ENCODE results near the gene CCL20.
"Not testable (repeated sequence)": the region's sequence is repeated elsewhere in the genome, so short reads cannot be mapped to it uniquely, and the experiment has no call there.

CCL20 gene

DNA sequence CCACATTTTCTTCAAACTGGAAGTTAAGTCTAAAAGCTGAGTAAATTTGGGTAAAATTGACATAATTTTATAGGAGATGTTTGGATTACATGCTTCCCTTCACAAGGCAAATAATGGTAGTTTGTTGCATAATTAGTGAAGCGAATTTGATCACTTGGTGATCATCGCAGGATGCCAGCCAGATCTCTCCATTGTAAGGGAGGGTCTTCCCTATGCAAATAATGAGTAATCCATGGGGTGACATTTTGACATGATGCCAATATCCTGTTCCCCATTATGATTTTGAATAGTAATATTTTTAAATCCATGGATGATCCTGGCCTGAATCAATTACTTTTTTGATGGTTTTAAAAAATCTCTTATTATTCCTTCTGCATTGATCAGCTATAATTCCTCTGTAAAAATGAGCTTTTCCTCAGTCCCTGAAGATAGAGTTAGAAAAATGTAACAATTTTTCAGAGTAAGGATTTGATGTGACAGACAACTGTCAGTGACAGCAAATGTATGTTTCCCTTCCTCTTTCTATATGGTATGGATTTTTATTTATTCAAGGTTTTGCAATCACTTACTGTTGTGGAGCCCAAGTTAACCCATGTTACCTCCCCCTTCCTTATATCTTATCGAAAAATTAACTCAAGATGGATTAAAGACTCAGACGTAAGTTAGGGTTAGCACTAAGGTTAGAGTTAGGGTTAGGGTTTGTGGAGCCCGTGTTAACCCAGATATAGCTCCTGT, 21.4 kb downstream of the CCL20 start:
- no peak for DNase-seq

DNA sequence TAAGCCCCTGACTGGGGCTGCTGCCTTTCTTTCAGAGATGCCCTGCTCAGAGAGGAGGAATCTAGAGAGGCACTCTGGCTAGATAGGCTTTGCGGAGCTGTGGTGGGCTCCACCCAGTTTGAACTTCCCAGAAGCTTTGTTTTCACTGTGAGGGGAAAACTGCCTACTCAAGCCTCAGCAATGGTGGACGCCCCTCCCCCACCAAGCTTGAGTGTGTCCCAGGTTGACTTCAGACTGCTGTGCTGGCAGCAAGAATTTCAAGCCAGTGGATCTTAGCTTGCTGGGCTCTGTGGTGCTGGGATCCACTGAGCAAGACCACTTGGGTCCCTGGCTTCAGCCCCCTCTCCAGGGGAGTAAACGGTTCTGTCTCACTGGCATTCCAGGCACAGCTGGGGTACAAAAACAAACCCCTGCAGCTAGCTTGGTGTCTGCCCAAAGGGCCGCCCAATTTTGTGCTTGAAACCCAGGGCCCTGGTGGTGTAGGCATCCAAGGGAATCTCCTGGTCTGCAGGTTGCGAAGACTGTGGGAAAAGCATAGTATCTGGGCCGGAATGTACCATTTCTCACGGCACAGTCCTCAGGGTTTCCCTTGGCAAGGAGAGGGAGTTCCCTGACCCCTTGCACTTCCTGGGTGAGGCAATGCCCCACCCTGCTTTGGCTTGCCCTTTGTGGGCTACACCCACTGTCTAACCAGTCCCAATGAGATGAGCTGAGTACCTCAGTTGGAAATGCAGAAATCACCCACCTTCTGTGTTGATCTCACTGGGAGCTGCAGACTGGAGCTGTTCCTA, 25.9 kb downstream of the CCL20 start:
- DNase-seq = not testable (repeated sequence)

DNA sequence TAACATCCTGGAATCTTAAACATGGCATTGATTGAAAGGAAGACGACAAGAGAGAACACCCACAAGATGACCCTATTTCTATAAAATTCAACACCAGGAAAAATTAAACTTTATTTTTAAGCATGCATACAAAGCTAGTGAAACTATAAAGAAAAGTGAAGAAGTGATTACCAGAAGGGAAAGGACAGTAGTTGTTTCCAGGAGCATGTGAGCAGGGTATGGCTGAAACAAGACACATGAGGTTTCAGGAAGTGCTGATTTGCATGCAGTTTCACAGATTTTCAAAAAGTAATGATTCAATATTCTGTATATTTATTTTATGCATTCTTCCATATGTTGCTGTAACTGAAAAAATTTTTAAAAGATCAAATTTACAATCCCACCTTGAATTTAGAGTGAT, 33.2 kb downstream of the CCL20 start:
- DNase-seq = no peak

DNA sequence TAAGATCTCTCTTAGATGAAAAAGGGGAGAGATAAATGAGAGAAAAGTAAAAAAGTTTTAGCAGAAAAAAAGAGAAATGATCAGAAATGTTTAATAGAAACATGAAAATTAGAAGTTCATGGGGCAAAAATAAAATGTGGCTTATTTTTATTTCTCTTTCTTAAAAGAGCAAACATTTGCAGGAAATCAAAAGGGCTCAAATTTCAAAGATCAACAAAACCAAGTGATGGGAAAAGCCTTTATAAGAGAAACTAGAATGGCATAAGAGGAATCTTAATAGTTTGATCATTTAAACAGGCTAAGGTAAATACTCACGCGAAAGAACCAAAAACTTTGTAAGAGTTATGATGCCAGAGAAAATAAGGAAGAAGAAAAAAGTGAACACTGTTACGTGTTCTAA, 34.5 kb downstream of the CCL20 start:
- no peak for DNase-seq

DNA sequence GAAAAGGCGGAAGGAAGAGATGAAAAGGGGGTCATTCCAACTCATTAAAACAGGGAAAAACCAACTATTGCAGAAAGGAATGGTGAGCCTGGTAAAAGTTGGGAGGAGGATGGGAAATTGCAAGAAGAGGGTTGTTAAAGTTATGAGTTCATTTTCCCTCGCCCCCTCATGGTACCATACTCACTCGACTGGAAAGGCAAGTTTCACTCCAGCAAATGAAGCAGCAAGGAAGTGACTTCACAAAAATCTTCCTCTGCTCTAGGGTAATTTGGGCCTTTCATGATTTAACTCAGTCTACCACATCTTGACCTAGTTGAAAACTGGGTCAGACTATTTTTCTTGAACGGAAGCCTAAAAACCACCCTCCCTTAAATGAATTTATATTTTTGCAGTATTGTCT, 34.9 kb downstream of the CCL20 start:
- DNase-seq = no peak

DNA sequence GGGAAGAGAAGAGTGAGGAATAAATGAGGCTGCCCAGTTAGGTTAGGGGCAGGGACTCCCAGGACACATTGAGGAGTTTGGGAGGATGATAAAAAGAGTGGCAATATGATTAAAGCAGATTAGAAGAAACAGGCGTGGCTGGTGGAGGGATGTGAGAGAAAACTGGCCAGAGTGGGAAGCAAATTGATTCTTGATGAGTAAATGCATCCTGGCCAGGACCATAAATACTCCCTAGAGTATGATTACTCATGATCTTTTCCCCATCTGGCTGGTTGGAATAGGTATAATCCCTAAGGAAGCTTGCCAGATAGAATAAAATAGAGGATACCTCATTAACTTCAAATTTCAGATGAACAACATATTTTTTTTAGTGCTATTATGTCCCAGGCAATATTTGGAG, 36.3 kb downstream of the CCL20 start:
- DNase-seq = no peak

DNA sequence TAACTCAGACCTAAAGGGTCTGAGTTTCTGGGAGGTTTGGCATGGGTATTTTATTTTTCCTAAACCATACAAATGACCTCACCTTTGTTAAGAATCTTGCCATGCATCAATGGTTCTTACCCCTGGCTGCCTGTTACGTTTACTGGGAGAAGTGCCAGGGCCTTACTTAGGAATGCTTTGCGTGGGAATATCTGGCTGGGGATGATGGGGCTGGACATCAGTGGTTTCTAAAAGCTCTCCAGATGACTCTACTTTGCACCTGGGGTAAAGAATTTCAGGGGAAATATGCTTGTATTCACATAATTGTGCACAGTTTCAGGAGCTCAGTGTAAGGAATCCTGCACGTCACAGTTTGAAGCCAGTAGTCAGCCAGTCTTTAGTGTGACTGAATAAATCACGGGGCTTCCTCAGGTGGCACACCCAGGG, 39.6 kb downstream of the CCL20 start:
- no peak for DNase-seq

DNA sequence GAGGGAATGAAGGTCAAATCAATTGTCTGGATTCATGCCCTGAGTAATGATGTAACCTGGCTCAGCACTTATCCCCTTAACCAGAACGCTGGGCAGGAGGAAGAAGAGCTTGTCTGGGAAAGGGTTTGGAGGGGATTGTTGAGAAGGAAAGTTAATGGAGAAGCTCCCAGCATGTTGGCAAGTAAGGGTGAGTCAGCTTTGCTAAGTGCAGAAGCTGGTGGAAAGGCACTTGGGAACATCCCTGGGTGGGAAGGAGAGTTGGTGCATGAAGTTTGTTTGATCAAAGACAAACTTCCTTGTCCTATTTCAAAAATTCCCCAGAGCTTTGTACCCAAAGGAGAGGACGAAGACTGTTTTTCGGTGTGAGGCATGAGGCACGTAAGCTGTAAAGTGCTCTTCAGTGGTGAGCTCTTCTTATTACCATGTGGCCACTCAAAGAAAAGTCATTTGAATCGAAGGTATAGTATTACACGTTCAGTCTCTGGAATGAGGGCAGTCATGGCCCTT, 40.2 kb downstream of the CCL20 start:
- no peak for DNase-seq

DNA sequence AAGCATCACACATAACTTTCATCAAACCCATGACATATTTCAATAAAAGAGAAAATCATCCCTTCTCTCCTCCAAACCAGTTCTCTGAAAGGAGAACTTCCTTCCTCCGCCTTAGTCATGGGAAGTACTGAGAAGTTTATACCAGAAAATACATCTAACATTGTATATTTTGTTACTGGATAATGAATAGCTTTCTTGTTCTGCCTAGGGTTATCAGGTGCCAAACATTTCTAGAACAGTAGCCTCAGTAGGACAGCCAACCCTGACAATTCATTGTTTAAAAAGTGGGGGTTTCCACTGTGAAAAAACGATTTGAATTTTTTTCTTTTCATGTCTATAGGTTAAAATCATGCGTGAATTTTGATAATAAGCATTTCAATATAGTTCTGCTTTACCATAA, 41.8 kb downstream of the CCL20 start:
- no peak for DNase-seq

DNA sequence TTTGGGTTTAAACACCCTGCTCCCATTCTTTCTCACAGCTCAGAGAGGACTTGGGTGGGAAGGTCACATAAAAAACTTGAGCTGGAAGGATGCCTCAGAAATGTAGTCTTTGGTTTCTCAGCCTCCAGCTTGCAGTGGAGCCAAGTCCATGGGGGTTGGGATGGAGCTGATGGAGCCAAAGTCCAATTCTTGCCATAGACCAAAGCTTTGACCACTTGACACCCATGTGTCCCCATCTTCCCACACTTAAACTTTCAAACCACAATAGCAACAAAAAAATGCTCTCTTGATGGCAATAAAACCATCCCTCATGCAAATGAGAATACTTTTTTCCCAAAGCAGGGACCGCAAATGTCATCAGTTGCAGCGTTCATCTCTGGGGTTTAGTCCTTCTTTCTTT, 43.1 kb downstream of the CCL20 start:
- DNase-seq = no peak

DNA sequence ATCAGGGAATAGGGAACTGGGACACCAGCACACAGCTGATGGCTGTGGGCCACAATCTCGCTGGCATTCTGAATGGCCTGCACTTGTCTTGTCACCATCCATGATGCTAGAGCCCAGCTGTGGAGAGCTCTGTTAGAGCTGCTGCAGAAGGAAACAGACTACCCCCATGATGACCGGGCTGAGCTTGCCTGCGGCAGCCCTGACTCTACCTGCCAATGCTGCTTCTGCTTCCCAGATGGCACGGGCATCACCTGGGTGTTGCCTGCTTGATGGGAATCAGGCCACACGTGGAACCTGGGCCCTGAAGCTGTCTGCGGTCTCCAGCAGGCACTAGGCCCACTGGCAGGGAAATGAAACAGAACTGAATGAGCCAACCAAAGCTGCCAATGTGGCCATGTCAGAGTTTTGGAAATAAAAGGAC, 46.6 kb downstream of the CCL20 start:
- DNase-seq = no peak

DNA sequence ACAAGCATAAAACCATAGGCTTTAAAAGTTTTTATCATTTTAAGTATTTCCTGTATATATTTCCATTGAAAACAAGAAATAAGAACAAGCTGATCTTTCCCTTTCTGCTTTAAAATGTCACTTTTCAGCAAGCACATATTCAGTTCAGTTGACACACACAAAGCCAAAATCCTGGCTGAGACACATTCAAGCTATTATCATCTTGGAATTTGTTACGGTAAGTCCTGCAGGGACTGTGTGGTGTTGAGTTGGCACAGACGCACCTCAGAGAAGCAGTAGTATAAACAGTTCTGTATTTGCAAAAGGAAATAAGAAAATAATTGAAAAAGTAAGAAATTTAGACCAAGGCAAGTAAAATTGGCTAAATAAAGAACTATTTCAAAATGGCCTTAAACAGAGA, 47.4 kb downstream of the CCL20 start:
- DNase-seq = no peak

DNA sequence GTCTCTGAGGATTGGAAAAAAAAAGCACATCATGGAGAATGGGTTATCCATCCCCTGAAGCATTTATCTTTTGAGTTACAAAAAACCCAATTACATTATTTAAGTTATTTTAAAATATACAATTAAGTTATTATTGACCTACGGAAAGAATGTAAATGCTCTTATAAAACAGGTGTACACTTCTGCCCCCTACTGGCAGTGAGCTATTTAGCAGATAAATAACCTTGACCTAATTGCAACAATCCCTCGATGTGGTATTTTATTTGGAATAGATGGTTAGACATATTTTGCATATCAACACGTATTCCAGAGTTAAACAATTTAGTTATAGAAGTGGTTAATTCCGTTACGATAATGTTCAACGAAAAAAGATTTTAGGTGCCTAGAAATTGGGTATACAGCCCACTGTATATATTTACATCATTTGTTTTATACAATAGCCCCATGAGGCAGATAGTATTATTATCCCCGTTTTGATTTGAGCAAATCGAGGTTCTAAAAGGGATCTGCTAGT, 48.6 kb downstream of the CCL20 start:
- DNase-seq = peak in 1 of 2 experiments; percentile 26

DNA sequence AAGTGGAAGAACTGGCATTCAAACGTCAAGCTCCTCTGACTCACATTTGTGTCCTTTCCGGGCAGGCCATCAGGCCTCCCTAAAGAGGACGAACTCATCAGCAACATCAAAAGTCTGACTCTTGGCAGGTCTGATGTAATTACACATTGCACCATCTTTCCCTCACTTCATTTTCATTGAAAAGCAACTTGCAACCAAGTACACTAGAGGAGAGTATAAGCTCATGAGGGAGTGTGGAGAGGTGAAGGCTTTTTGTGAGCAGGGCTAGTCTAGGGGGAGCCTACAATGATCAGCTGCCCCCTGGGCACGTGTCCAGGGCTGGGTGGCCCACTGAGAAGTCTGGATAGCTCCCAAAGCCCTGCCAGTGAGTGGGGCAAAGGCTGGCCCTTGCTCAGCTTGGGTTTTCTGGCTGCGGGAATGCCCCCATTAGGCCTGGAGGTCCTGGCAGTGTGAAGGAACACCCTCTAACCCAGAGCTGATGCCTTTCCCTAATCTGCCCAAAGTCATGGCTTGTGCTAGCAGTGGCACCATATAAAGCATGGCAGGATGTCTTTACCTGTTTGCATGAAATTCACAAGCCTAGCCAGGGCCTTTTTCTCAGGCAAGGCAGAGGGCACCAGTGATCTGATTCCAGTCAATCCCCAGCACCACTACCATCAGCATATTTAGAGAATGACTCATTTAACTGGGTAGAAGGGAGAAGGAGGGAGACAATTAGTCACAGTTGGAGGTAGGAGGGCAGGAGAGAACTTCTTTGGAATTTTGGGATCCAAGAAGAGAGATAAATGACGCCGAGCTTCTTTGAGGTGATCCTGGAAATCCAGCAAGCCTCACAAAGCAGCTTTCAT, 49.3 kb downstream of the CCL20 start:
- no peak for DNase-seq

DNA sequence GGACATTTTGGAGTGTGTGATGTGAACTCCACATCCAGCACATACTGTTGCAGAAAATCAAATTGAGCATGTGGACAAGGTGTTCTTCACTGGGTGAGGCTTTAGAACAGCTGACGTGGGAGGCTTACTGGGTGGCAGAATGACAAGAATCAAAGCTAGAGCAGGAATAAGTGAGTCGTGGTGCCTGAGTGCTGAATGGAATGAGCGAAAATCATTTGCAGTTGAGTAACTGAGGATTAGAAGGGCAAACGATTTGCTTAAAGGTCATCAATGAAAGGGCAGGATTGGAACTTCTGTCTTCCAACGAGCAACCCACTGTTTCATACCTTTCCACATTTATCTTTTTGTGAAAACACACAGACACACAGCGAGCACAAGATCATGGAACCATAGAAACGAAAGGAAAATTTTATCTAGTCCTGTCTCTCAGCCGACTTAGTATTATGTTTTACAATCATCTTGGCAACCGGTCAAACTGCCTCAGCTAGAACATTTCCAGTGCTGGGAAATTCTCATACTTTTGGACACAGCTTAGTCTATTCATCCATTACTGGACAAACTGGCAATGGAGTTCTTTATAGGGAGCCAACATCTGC, 50.6 kb downstream of the CCL20 start:
- no peak for DNase-seq

DNA sequence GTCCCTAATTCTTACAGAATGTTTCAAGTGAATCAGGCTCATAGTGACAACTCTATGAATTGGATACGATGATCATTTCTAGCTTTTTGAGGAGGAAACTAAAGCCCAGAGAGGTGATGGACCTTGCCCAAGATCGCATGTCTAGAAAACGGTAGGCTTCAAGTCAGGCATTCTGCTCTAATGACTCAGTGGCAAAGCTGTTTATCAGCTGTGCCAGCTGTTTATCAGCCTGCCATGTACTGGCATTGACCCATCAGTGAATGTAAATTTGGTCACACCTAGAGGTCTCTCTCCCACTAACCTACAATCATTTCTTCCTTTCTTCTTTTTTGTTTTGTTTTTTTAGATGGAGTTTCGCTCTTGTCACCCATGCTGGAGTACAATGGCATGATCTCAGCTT, 51.6 kb downstream of the CCL20 start:
- no peak for DNase-seq

Measured in activated CD4-positive, alpha-beta T cell treated with anti-CD3 and anti-CD28 coated beads, Interleukin-2, amount 50 U/mL, for 48 hours (primary cell).